ENCODE measurements around the gene GOLGA8B.
A peak's percentile ranks its signal among the peaks of the same experiment; 100 is the strongest.

The GOLGA8B gene

DNA sequence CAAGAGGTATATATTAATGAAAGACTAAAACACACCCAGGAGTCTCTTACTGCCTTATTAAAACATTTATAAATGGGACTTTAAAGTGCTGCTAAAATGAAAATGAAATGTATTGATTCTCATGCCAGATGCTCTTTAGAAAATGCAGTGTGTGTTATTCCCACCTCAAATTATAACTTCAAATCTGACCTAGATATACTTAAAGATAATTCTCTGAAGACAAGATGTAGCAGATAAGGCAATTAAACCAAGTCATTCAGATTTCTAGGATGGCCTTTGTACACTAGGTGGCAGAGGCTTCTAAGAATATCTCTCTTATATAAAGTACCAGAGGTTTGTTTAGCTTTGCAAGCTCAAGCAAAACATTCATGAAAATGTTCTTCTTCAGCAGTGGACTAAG lies 26.9 kb upstream of the GOLGA8B start:
- TF ChIP-seq, protein P1, sequence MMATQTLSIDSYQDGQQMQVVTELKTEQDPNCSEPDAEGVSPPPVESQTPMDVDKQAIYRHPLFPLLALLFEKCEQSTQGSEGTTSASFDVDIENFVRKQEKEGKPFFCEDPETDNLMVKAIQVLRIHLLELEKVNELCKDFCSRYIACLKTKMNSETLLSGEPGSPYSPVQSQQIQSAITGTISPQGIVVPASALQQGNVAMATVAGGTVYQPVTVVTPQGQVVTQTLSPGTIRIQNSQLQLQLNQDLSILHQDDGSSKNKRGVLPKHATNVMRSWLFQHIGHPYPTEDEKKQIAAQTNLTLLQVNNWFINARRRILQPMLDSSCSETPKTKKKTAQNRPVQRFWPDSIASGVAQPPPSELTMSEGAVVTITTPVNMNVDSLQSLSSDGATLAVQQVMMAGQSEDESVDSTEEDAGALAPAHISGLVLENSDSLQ (IDR thresholded peaks at IDR 0.05): no peak
- TF ChIP-seq NFRKB (IDR thresholded peaks at IDR 0.05): no peak
- no peak for TF ChIP-seq FOXA1 (IDR thresholded peaks at IDR 0.05)
- TF ChIP-seq ZNF384 (IDR thresholded peaks at IDR 0.05): no peak
- no peak for TF ChIP-seq ARNT (IDR thresholded peaks at IDR 0.05)
- TF ChIP-seq SUZ12 (IDR thresholded peaks at IDR 0.05): no peak
- no peak for TF ChIP-seq SP1 (IDR thresholded peaks at IDR 0.05)
- no peak for TF ChIP-seq LEF1 (IDR thresholded peaks at IDR 0.05; ENCODE audit: borderline replicate concordance)
- TF ChIP-seq BHLHE40 (IDR thresholded peaks at IDR 0.05; ENCODE audit: borderline replicate concordance): no peak
- no peak for TF ChIP-seq TARDBP (IDR thresholded peaks at IDR 0.05)
- no peak for TF ChIP-seq HDGF (IDR thresholded peaks at IDR 0.05; ENCODE audit: borderline replicate concordance)
- TF ChIP-seq FOXK2 (IDR thresholded peaks at IDR 0.05): no peak
- no peak for TF ChIP-seq L3MBTL2 (conservative IDR thresholded peaks at IDR 0.05)
- TF ChIP-seq CTBP1 (IDR thresholded peaks at IDR 0.05; ENCODE audit: borderline replicate concordance): no peak
- TF ChIP-seq FOXM1 (IDR thresholded peaks at IDR 0.05; ENCODE audit: borderline replicate concordance): no peak
- TF ChIP-seq ELF4 (IDR thresholded peaks at IDR 0.05): no peak
- DNase-seq (ENCODE audit: extremely low spot score): peak; percentile 4
- ChIA-PET CTCF (interaction anchor here (0.7 to 0.9 kb wide), 3 partner anchors 11 to 303 kb away, joined by 3 to 9 read pairs (median 4); no protein-coding TSS in a partner anchor), POLR2A (interaction anchor here (0.7 kb wide), 1 partner anchor 359 kb away, joined by 3 read pairs; the partner anchor contains the start of gene AQR)

DNA sequence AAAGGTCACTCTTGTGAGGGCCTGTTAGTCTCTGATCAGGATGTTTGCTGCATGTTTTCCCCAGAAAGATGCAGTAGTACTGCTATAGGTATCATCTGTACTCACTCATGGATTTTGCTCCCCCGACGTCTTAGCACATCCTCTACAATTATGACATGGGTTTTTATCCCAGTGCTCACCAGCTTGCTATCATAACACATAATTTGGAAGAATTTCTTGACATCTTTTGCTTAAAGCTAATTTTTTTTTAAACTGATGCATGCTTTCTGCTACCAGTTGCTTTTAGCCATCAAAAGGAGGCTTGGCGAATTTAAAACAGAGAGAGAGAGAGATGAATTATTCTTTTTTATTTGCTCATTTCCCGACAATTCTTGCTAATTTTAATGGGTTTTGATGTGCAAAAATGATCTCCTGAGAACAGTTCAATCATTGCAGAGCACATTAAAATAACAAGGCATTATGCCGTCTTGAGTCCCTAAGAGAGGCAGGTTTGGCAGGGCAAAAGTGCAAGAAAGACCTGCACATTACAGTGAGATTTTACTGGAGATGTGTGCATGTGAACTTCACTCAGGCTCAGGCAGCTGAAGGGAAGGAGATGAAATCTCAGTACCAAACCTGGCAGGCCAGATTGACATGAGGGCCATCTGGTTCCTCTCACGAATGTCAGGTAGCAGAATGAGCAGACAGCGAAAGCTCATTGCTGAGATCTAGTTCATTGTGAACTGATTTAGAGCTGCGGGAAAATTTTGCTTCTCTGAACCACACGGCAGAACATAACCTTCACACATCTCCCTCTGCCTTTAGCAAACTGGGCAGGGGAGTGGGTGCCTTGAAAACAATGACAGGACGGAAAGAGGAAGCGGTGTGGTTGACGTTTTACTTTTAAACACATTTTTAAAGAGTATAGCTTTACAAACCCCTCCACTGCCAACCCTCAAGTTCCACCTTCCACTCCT lies 25.9 kb upstream of the GOLGA8B start:
- DNase-seq (ENCODE audit: extremely low spot score): no peak
- CTCF ChIA-PET: no interaction called here
- POLR2A ChIA-PET: no interaction called here
- TF ChIP-seq, protein P1 (IDR thresholded peaks at IDR 0.05): no peak
- TF ChIP-seq FOXK2 (IDR thresholded peaks at IDR 0.05) (no peak), BHLHE40 (IDR thresholded peaks at IDR 0.05; ENCODE audit: borderline replicate concordance) (no peak), FOXA1 (IDR thresholded peaks at IDR 0.05) (no peak), ELF4 (IDR thresholded peaks at IDR 0.05) (no peak), L3MBTL2 (conservative IDR thresholded peaks at IDR 0.05) (no peak), FOXM1 (IDR thresholded peaks at IDR 0.05; ENCODE audit: borderline replicate concordance) (no peak), CTBP1 (IDR thresholded peaks at IDR 0.05; ENCODE audit: borderline replicate concordance) (no peak), ARNT (IDR thresholded peaks at IDR 0.05) (no peak), SUZ12 (IDR thresholded peaks at IDR 0.05) (no peak), NFRKB (IDR thresholded peaks at IDR 0.05) (no peak)

DNA sequence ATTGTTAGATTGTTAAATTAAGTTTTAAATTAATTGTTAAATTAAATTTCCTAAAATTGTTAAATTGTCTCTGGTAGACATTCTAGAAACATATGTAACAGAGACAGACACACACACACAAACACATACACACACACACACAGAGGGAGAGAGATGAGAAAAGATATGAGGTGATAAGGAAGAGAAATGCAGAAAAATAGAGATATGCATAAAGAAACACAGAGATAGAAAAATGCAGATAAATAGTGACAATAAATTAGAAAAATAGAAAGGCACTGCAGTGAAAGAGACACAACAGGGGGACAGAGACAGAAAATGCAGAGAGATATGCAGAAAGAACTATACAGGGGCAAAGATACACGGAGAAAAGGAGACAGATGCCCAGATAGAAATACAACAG lies 25.1 kb upstream of the GOLGA8B start:
- TF ChIP-seq HDGF (IDR thresholded peaks at IDR 0.05; ENCODE audit: borderline replicate concordance) (no peak), FOXM1 (IDR thresholded peaks at IDR 0.05; ENCODE audit: borderline replicate concordance) (no peak)
- POLR2A ChIA-PET: no interaction called here
- DNase-seq (ENCODE audit: extremely low spot score): no peak
- CTCF ChIA-PET: no interaction called here

- ChIA-PET POLR2A (no interaction called here), CTCF (no interaction called here)
- TF ChIP-seq ARNT (IDR thresholded peaks at IDR 0.05) (no peak), SP1 (IDR thresholded peaks at IDR 0.05) (no peak), ZNF384 (IDR thresholded peaks at IDR 0.05) (no peak), SUZ12 (IDR thresholded peaks at IDR 0.05) (no peak), L3MBTL2 (conservative IDR thresholded peaks at IDR 0.05) (no peak), HDGF (IDR thresholded peaks at IDR 0.05; ENCODE audit: borderline replicate concordance) (no peak), TARDBP (IDR thresholded peaks at IDR 0.05) (no peak), FOXA1 (IDR thresholded peaks at IDR 0.05) (no peak), BHLHE40 (IDR thresholded peaks at IDR 0.05; ENCODE audit: borderline replicate concordance) (no peak)
- TF ChIP-seq, protein P1 (IDR thresholded peaks at IDR 0.05): no peak
- no peak for DNase-seq (ENCODE audit: extremely low spot score)
Measured at GRCh38 chr15:34607832-34608231, 24.4 kb upstream of the GOLGA8B start.

DNA sequence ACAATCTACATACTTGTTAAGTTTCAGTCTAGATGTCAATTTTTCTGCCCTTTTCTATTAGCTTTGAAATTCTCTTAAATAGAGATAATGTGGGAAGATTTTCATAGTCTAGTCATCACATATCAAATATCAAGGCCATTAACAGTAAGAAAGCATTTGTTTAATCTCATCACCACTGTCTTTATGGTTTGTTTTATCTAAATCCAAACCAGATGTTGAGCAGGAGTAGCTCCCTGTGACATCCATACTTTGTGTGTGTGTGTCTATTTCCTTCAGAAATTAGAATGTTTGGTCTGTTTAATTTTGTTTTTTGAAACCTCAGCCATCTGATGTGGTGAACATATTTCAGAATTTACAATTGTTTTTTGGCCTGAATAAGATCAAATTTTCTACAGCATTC lies 23.1 kb upstream of the GOLGA8B start:
- POLR2A ChIA-PET: no interaction called here
- no peak for DNase-seq (ENCODE audit: extremely low spot score)
- CTCF ChIA-PET: no interaction called here
- no peak for TF ChIP-seq NFRKB (IDR thresholded peaks at IDR 0.05)
- no peak for TF ChIP-seq LEF1 (IDR thresholded peaks at IDR 0.05; ENCODE audit: borderline replicate concordance)
- no peak for TF ChIP-seq HDGF (IDR thresholded peaks at IDR 0.05; ENCODE audit: borderline replicate concordance)
- TF ChIP-seq CTBP1 (IDR thresholded peaks at IDR 0.05; ENCODE audit: borderline replicate concordance): no peak
- TF ChIP-seq FOXK2 (IDR thresholded peaks at IDR 0.05): no peak
- no peak for TF ChIP-seq L3MBTL2 (conservative IDR thresholded peaks at IDR 0.05)
- TF ChIP-seq ELF4 (IDR thresholded peaks at IDR 0.05): no peak
- no peak for TF ChIP-seq FOXM1 (IDR thresholded peaks at IDR 0.05; ENCODE audit: borderline replicate concordance)
- TF ChIP-seq ARNT (IDR thresholded peaks at IDR 0.05): no peak
- no peak for TF ChIP-seq TARDBP (IDR thresholded peaks at IDR 0.05)
- TF ChIP-seq BHLHE40 (IDR thresholded peaks at IDR 0.05; ENCODE audit: borderline replicate concordance): no peak

DNA sequence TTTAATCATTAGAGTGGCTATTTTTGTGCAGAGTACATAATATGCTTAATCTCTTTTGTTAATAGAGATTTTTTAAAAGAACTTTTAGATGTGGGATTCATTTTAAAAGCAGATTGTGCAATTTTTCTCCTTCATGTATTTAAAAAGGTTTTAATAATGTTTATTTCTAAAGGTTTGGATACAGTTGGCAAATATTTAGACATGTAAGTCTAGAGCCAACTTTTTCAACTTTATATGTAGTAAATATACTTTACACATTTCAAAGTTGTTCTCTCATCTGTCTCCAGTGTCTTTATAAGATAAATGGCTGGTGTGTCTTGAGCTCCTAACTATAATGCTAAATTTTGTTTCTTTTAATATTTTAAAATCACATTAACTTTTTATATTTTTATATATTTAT lies 22.7 kb upstream of the GOLGA8B start:
- TF ChIP-seq FOXA1 (IDR thresholded peaks at IDR 0.05): no peak
- TF ChIP-seq SP1 (IDR thresholded peaks at IDR 0.05): no peak
- TF ChIP-seq BHLHE40 (IDR thresholded peaks at IDR 0.05; ENCODE audit: borderline replicate concordance): no peak
- TF ChIP-seq CTBP1 (IDR thresholded peaks at IDR 0.05; ENCODE audit: borderline replicate concordance): no peak
- TF ChIP-seq TARDBP (IDR thresholded peaks at IDR 0.05): no peak
- no peak for TF ChIP-seq HDGF (IDR thresholded peaks at IDR 0.05; ENCODE audit: borderline replicate concordance)
- TF ChIP-seq FOXK2 (IDR thresholded peaks at IDR 0.05): no peak
- no peak for TF ChIP-seq SUZ12 (IDR thresholded peaks at IDR 0.05)
- TF ChIP-seq ELF4 (IDR thresholded peaks at IDR 0.05): no peak
- TF ChIP-seq FOXM1 (IDR thresholded peaks at IDR 0.05; ENCODE audit: borderline replicate concordance): no peak
- TF ChIP-seq ARNT (IDR thresholded peaks at IDR 0.05): no peak
- no peak for TF ChIP-seq L3MBTL2 (conservative IDR thresholded peaks at IDR 0.05)
- TF ChIP-seq NFRKB (IDR thresholded peaks at IDR 0.05): no peak
- TF ChIP-seq, protein P1 (IDR thresholded peaks at IDR 0.05): no peak
- TF ChIP-seq LEF1 (IDR thresholded peaks at IDR 0.05; ENCODE audit: borderline replicate concordance): no peak
- no peak for TF ChIP-seq ZNF384 (IDR thresholded peaks at IDR 0.05)
- ChIA-PET POLR2A (no interaction called here), CTCF (no interaction called here)
- no peak for DNase-seq (ENCODE audit: extremely low spot score)
